Liver (tissue), 3 donors: ENCODE results near the gene NINJ2.

Source experiments
- EGR1 ChIP-seq, 2 donors: IDR thresholded peaks; 2 replicates each; pipeline ENCODE4 v1.6.1; 2016 to 2018; ENCODE audit warnings: antibody characterized with exemption in 2 of 2, low read depth in 2 of 2
- GABPA ChIP-seq, 2 donors: IDR thresholded peaks in 1 of 2; conservative IDR thresholded peaks in 1 of 2; 2 replicates each; pipeline ENCODE4 v1.6.1; 2016; ENCODE audit warnings: antibody characterized with exemption in 2 of 2, mild to moderate bottlenecking in 1 of 2, moderate library complexity in 1 of 2
- HNF4A ChIP-seq, 2 donors: conservative IDR thresholded peaks; 2 replicates each; pipeline ENCODE4 v1.6.1; 2016; ENCODE audit warnings: antibody characterized with exemption in 2 of 2, mild to moderate bottlenecking in 2 of 2
- RAD21 ChIP-seq, 2 donors: IDR thresholded peaks; 2 replicates each; pipeline ENCODE4 v1.6.1; 2016; ENCODE audit warnings: antibody characterized with exemption in 2 of 2, mild to moderate bottlenecking in 2 of 2
- RXRA ChIP-seq, 2 donors: IDR thresholded peaks; 2 replicates each; pipeline ENCODE4 v1.6.1; 2017 to 2018; ENCODE audit warnings: antibody characterized with exemption in 2 of 2, mild to moderate bottlenecking in 1 of 2
- SP1 ChIP-seq: IDR thresholded peaks from 2 replicates; pipeline ENCODE4 v1.6.1; 2018; ENCODE audit warnings: antibody characterized with exemption, mild to moderate bottlenecking
- TAF1 ChIP-seq: conservative IDR thresholded peaks from 2 replicates; pipeline ENCODE4 v1.6.1; 2016; ENCODE audit warnings: antibody characterized with exemption, mild to moderate bottlenecking
- TF ChIP-seq, protein P1 (sequence below): fragments of 150-350 bp; IDR thresholded peaks from 2 replicates; pipeline ENCODE4 v1.5.1; 2017; ENCODE audit warnings: improper control_type of control experiment, low read depth, low read length; ENCODE audit not compliant: missing input control
- TF ChIP-seq, protein P2 (sequence below): IDR thresholded peaks from 2 replicates; pipeline ENCODE4 v1.6.1; 2016; ENCODE audit warnings: antibody characterized with exemption
- TF ChIP-seq, protein P3 (sequence below): IDR thresholded peaks from 2 replicates; pipeline ENCODE4 v1.6.1; 2016; ENCODE audit warnings: antibody characterized with exemption
- donor health status: healthy.
- donor health status: healthy.

DNA sequence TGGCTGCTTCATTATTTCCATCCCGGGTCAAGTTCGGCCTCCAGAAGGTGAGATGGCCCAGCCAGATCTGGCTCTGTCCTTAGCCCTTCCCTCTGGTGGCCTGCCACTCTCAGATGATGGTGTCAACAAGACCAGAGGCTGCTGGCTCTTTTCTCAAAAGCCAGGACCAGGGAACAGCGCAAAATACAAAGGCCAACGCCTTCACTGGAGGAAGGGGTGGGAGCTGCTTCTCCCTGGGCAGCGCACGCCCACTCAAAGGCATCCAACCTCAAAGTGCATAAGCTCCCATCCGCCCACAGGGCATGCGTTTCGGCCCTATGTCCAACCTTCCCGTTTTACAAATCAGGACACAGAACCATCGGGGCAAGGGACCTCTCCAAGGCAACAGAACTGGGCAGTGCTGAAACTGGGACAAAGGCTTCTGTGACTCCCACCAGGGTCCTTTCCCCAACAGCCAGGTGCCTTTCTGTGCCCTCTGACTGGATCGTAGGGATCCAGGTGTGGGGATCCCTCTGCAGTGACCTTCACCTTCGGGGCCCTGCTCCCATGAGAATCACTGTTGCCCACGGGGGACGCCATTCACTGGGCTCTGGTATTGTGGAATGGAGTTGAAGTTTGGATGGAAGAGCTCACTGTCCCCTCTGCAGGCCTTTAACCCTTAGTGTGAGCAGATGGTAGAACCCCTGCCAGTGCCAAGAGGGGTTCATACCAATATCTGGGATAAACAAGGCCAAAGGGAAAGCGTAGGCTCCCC is 76.8 kb downstream of the NINJ2 start:
- TF ChIP-seq, protein P1, sequence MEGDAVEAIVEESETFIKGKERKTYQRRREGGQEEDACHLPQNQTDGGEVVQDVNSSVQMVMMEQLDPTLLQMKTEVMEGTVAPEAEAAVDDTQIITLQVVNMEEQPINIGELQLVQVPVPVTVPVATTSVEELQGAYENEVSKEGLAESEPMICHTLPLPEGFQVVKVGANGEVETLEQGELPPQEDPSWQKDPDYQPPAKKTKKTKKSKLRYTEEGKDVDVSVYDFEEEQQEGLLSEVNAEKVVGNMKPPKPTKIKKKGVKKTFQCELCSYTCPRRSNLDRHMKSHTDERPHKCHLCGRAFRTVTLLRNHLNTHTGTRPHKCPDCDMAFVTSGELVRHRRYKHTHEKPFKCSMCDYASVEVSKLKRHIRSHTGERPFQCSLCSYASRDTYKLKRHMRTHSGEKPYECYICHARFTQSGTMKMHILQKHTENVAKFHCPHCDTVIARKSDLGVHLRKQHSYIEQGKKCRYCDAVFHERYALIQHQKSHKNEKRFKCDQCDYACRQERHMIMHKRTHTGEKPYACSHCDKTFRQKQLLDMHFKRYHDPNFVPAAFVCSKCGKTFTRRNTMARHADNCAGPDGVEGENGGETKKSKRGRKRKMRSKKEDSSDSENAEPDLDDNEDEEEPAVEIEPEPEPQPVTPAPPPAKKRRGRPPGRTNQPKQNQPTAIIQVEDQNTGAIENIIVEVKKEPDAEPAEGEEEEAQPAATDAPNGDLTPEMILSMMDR = no peak
- TF ChIP-seq RAD21 (IDR thresholded peaks at IDR 0.05) (no peak), EGR1 (IDR thresholded peaks at IDR 0.05; ENCODE audit: low read depth in 2 of 2) (no peak), HNF4A (conservative IDR thresholded peaks at IDR 0.05) (no peak), GABPA (IDR thresholded peaks at IDR 0.05 in 1 of 2, conservative IDR thresholded peaks at IDR 0.05 in 1 of 2) (no peak), RXRA (IDR thresholded peaks at IDR 0.05) (no peak), SP1 (no peak), TAF1 (no peak)
- TF ChIP-seq, protein P2, sequence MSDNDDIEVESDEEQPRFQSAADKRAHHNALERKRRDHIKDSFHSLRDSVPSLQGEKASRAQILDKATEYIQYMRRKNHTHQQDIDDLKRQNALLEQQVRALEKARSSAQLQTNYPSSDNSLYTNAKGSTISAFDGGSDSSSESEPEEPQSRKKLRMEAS = no peak
- TF ChIP-seq, protein P3, sequence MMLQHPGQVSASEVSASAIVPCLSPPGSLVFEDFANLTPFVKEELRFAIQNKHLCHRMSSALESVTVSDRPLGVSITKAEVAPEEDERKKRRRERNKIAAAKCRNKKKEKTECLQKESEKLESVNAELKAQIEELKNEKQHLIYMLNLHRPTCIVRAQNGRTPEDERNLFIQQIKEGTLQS = no peak
